MM.1S (cell line): ENCODE measurements around the gene CD151.

ENCODE experiments used
- DNase-seq: peaks from one replicate; pipeline ENCODE4 v3.0.0-alpha.2; 2015
- H2AFZ ChIP-seq: fragments of 300-600 bp; sonication (generic); 2 replicates; pipeline ENCODE4 v1.6.0; 2016; ENCODE audit warnings: antibody characterized with exemption, low read length
- H3F3A ChIP-seq: fragments of 300-600 bp; sonication (generic); 2 replicates; pipeline ENCODE4 v1.6.1; 2016; ENCODE audit warnings: mild to moderate bottlenecking, antibody characterized with exemption, low read length, moderate library complexity, mixed read lengths; ENCODE audit not compliant: insufficient read depth
- H3K27ac ChIP-seq: fragments of 300-600 bp; sonication (generic); 2 replicates; pipeline ENCODE4 v1.5.1; 2016; ENCODE audit warnings: mild to moderate bottlenecking, low read length
- H3K27me3 ChIP-seq: fragments of 300-600 bp; sonication (generic); replicated peaks from 2 replicates; pipeline ENCODE4 v1.6.0; 2016; ENCODE audit warnings: low read length; ENCODE audit not compliant: insufficient read depth
- H3K36me3 ChIP-seq: fragments of 300-600 bp; sonication (generic); replicated peaks from 2 replicates; pipeline ENCODE4 v1.6.1; 2016; ENCODE audit warnings: mild to moderate bottlenecking, low read length, mixed read lengths; ENCODE audit not compliant: insufficient read depth
- H3K4me1 ChIP-seq: fragments of 300-600 bp; sonication (generic); 2 replicates; pipeline ENCODE4 v1.6.1; 2016; ENCODE audit warnings: low read length, mixed read lengths
- H3K4me2 ChIP-seq: fragments of 300-600 bp; sonication (generic); 2 replicates; pipeline ENCODE4 v1.6.0; 2016; ENCODE audit warnings: low read depth, low read length
- H3K4me3 ChIP-seq: fragments of 300-600 bp; sonication (generic); 2 replicates; pipeline ENCODE4 v1.5.1; 2016; ENCODE audit warnings: low read length, mixed read lengths
- H3K79me2 ChIP-seq: fragments of 300-600 bp; sonication (generic); 2 replicates; pipeline ENCODE4 v1.6.1; 2016; ENCODE audit warnings: mixed run types, low read length, mixed read lengths
- H3K9ac ChIP-seq: fragments of 300-600 bp; sonication (generic); 2 replicates; pipeline ENCODE4 v1.6.1; 2016; ENCODE audit warnings: low read length, mixed read lengths
- H3K9me2 ChIP-seq: fragments of 300-600 bp; sonication (generic); replicated peaks from 2 replicates; pipeline ENCODE4 v1.6.1; 2016; ENCODE audit warnings: mild to moderate bottlenecking, low read length, mixed read lengths; ENCODE audit not compliant: insufficient read depth
- H3K9me3 ChIP-seq: fragments of 300-600 bp; sonication (generic); replicated peaks from 2 replicates; pipeline ENCODE4 v1.6.1; 2016; ENCODE audit warnings: mild to moderate bottlenecking, low read length, mixed read lengths; ENCODE audit not compliant: insufficient read depth
- H4K20me1 ChIP-seq: fragments of 300-600 bp; sonication (generic); 2 replicates; pipeline ENCODE4 v1.6.1; 2016; ENCODE audit warnings: mild to moderate bottlenecking, low read length, moderate library complexity, mixed read lengths; ENCODE audit not compliant: insufficient read depth
- CTCF ChIP-seq: fragments of 300-600 bp; sonication (generic); IDR thresholded peaks from 2 replicates; pipeline ENCODE4 v1.5.1; 2016; ENCODE audit warnings: antibody characterized with exemption, low read length, mixed read lengths
- EZH2 ChIP-seq: fragments of 300-600 bp; sonication (generic); optimal IDR thresholded peaks from 2 replicates; pipeline ENCODE3; 2017; ENCODE audit warnings: low read depth, mild to moderate bottlenecking, antibody characterized with exemption, low read length, mixed read lengths
- EZH2phosphoT487 ChIP-seq: fragments of 300-600 bp; sonication (generic); IDR thresholded peaks from 2 replicates; pipeline ENCODE4 v1.6.1; 2018; ENCODE audit warnings: antibody characterized with exemption, low read length

Gene CD151

GRCh38 chr11:862696-863022 is 29.9 kb downstream of the CD151 start:
- Histone ChIP-seq H3K4me3 (no peak overlapping the region), H3K9me3 (no peaks in the 10 kb centered on the region), H3K4me1 (no peaks in the 10 kb centered on the region), H2AFZ (no peak overlapping the region), H3K27me3 (peaks cover 45% of the 10 kb centered on the region), H3K9ac (no peak overlapping the region), H3K79me2 (no peaks in the 10 kb centered on the region), H4K20me1 (no peaks in the 10 kb centered on the region), H3F3A (no peaks in the 10 kb centered on the region), H3K9me2 (no peaks in the 10 kb centered on the region), H3K4me2 (no peak overlapping the region), H3K36me3 (no peaks in the 10 kb centered on the region), H3K27ac (no peak overlapping the region)
- TF ChIP-seq EZH2phosphoT487 (no peak), EZH2 (no peak), CTCF (no peak)
- DNase-seq = no peak

- H3K9me2 ChIP-seq = no peaks in the 10 kb centered on the region
- H3K27me3 ChIP-seq = peaks cover 39% of the 10 kb centered on the region
- no peaks in the 10 kb centered on the region for H4K20me1 ChIP-seq
- no peak for DNase-seq
- no peak overlapping the region for H3K27ac ChIP-seq
- H3F3A ChIP-seq = no peaks in the 10 kb centered on the region
- H3K36me3 ChIP-seq = no peaks in the 10 kb centered on the region
- TF ChIP-seq EZH2 = no peak
- TF ChIP-seq EZH2phosphoT487 = no peak
- no peak for TF ChIP-seq CTCF
- no peak overlapping the region for H3K9ac ChIP-seq
- H3K79me2 ChIP-seq = no peaks in the 10 kb centered on the region
- H3K4me3 ChIP-seq = no peak overlapping the region
- no peaks in the 10 kb centered on the region for H3K4me1 ChIP-seq
- H2AFZ ChIP-seq = no peak overlapping the region
- no peak overlapping the region for H3K4me2 ChIP-seq
- H3K9me3 ChIP-seq = no peaks in the 10 kb centered on the region
Measured at GRCh38 chr11:863023-863909, 30.5 kb downstream of the CD151 start.

- H3K27me3 ChIP-seq = peaks cover 39% of the 10 kb centered on the region
- no peak overlapping the region for H3K9ac ChIP-seq
- no peaks in the 10 kb centered on the region for H3F3A ChIP-seq
- TF ChIP-seq EZH2 (no peak), CTCF (no peak)
- H2AFZ ChIP-seq = no peak overlapping the region
- DNase-seq = no peak
- no peaks in the 10 kb centered on the region for H3K79me2 ChIP-seq
- no peaks in the 10 kb centered on the region for H4K20me1 ChIP-seq
- H3K4me3 ChIP-seq = no peak overlapping the region
- H3K9me2 ChIP-seq = no peaks in the 10 kb centered on the region
- H3K36me3 ChIP-seq = no peaks in the 10 kb centered on the region
- no peak overlapping the region for H3K27ac ChIP-seq
- no peak overlapping the region for H3K4me2 ChIP-seq
- H3K4me1 ChIP-seq = no peaks in the 10 kb centered on the region
- H3K9me3 ChIP-seq = no peaks in the 10 kb centered on the region
Measured at GRCh38 chr11:863910-864827, 31.4 kb downstream of the CD151 start.
